ENCODE measurements around the gene AMACR.
"Not testable (repeated sequence)": the region's sequence is repeated elsewhere in the genome, so short reads cannot be mapped to it uniquely, and the experiment has no call there.

- not testable (repeated sequence) for TF ChIP-seq CTCF (IDR thresholded peaks at IDR 0.05; ENCODE audit: control extremely low read depth in 1 of 3, insufficient read depth in 1 of 3, low read depth in 1 of 3, low read length in 3 of 3); POLR2A (IDR thresholded peaks at IDR 0.05; ENCODE audit: control extremely low read depth in 1 of 2, low read depth in 2 of 2, low read length in 2 of 2)
Observed at GRCh38 chr5:34010146-34010545, 2.3 kb upstream of the AMACR start.

Measured in H1 (cell line).